Mononuclear cell (primary cell): ENCODE measurements around the gene HOXB5. TPM values are rescaled to one million over a fixed set of nuclear protein-coding genes. Genes with fewer than 3 reads are reported as not detected.

Source experiments
- H3K27me3 ChIP-seq: 2 replicates; pipeline ENCODE4 v1.6.0; 2011; ENCODE audit warnings: low read length, control low read depth; ENCODE audit not compliant: insufficient read depth
- H3K4me1 ChIP-seq: 2 replicates; pipeline ENCODE4 v1.5.1; 2011; ENCODE audit warnings: mild to moderate bottlenecking, low read length, control low read depth; ENCODE audit not compliant: insufficient read depth
- H3K4me3 ChIP-seq: 2 replicates; pipeline ENCODE4 v1.5.1; 2011; ENCODE audit warnings: mild to moderate bottlenecking, low read length, moderate library complexity
- H3K9me3 ChIP-seq: 2 replicates; pipeline ENCODE4 v1.5.1; 2011; ENCODE audit warnings: low read depth, mild to moderate bottlenecking, control low read depth, low read length
- total RNA-seq: library from RNA; depleted of rRNA; stranded (reverse); fragments of >200 nt; gene quantifications from one replicate; pipeline ENCODE4 v1.2.3, GENCODE V29; 2012

Gene HOXB5
- total RNA-seq, 1 donor: not detected

DNA sequence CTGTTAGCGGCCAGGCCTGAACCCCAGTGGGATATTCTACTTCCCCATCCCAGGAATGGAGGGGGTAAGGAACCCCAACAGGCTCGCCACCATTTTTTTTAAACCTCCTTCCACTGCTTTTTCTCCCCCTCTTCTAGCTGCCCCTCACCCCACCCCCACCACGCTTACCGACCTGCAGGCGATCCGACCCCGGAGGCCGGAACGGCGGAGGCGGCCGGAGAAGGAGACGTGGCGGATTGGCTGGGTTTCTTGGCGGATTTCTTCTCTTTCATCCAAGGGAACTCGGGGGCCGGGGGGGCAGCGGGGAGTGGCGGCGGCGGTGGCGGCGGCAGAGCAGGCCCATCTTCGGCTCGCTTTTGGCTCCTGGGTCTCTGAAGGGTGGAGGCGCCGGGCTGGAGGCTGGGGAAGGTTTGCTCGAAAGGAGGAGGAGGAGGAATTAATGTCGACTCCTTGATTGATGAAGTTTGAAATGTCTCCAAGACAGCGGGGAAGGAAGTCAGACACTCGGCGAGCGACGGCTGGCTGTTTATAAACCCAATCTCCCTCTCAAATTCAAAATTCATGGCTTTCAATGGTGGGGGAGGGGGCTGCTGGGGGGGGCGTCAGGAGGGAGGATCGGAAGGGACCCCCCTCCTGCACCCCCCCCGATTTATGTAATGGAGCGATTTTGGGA lies 49.1 kb downstream of the HOXB5 start:
- H3K9me3 ChIP-seq: no peaks in the 10 kb centered on the region
- H3K4me3 ChIP-seq: peak overlapping the region; percentile 49
- H3K27me3 ChIP-seq: peaks cover 69% of the 10 kb centered on the region
- H3K4me1 ChIP-seq: peaks cover 59% of the 10 kb centered on the region

DNA sequence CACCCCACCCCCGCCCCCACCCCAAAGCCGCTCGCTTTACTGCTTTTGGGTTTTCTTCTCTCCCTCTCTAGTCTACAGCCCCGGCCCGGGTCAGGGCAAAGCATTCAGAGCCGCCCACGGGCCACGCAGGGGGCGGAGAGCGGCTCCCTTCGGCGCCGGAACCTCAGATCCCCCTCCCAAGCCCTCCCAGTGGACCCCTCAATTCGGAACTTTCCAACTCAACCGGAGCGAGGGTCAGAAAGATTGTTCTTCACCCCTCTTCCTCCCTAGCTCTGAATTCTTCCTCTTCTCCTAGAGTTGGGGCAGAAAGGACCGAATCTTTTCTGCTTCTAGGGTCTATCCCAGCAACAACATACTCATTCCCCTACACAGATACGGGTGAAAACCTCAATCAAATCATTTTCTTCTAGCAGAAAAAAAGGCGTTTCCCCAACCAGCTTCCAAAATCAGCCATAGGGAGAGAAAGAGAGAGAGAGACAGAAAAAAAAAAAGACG lies 49.7 kb downstream of the HOXB5 start:
- Histone ChIP-seq H3K4me3 (peak overlapping the region; percentile 49), H3K4me1 (peaks cover 59% of the 10 kb centered on the region), H3K9me3 (no peaks in the 10 kb centered on the region), H3K27me3 (peaks cover 74% of the 10 kb centered on the region)

DNA sequence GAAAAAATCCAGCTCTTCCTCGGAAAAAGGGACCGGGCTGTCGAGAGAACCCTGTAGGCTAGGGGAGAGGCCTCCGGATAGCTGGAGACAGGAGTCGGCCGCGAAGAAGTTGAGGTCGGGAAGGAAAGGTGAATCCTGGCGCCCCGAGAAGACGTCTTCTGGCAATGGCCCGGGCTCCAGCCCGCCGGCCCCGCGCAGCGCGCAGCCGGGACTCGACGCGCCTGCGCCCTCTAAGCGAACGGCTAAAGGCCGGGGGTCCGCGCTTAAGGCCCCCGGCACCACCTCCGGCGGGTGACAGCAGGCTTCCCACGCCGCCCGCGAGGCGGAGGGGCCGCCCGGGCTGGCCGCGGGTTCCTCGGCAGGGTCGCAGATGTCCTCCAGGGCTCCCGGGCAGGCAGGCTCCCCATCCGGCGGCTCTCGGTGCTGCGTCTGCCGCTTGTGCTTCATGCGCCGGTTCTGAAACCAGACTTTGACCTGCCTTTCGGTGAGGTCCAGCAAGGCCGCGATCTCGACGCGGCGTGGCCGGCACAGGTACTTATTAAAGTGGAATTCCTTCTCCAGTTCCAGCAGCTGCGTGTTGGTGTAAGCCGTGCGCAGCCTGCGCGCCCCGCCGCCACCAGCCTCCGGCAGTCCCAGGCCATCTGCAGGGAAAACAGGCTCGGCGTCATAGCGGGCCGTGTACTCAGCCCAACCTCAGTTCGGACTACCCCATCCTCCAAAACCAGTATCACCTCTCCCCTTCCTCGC lies 50.3 kb downstream of the HOXB5 start:
- Histone ChIP-seq H3K27me3 (peaks cover 70% of the 10 kb centered on the region), H3K4me3 (peak overlapping the region; percentile 49), H3K9me3 (no peaks in the 10 kb centered on the region), H3K4me1 (peaks cover 54% of the 10 kb centered on the region)

DNA sequence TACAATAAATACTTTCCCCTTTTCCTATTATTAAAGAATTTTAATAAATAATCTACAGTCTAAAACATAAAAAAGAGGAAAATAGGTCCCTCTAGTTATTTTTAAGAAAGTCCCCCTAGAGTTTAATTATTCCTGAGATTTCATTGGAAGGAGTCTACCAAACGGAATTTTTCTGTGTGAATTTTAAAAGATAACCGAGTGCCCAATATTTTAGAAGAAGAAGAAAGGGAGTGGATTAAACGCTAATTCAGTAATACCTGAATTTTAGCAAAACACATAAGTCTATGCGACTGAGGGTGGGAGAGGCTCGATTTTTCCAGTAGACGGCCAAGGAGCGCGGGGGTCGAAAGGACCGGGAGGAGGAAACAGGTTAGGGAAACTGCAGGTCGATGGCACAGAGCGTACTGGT lies 50.9 kb downstream of the HOXB5 start:
- no peaks in the 10 kb centered on the region for H3K9me3 ChIP-seq
- peak overlapping the region; percentile 49 for H3K4me3 ChIP-seq
- peaks cover 49% of the 10 kb centered on the region for H3K4me1 ChIP-seq
- H3K27me3 ChIP-seq: peaks cover 67% of the 10 kb centered on the region

DNA sequence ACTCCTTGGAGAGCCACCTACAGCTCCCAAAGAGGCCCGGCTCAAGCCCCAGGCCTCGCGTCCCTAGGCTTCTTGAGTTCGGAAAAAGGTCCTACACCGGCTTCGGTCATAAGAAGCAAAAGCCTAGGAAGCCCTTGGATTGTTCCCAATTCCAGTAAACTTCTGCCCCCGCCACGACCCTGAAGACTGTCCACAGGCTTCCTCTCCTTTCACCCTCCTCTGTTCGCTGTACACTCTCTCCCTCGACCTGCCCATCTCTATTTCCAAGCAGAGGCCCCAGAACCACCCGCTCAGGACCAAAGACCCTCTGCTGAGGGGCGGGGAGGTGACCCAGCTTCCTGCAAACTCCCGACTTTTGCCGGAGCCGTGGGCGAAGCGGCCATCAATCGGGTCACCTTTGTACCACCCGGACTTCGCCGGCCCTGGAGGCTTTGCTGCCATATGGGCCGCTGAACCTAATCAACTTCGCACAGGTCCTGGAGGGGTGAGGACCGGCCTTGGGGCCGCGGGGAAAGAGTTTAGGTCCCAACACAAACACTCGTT lies 51.4 kb downstream of the HOXB5 start:
- Histone ChIP-seq H3K4me1 (peaks cover 45% of the 10 kb centered on the region), H3K4me3 (peak overlapping the region; percentile 49), H3K27me3 (peaks cover 61% of the 10 kb centered on the region), H3K9me3 (no peaks in the 10 kb centered on the region)

DNA sequence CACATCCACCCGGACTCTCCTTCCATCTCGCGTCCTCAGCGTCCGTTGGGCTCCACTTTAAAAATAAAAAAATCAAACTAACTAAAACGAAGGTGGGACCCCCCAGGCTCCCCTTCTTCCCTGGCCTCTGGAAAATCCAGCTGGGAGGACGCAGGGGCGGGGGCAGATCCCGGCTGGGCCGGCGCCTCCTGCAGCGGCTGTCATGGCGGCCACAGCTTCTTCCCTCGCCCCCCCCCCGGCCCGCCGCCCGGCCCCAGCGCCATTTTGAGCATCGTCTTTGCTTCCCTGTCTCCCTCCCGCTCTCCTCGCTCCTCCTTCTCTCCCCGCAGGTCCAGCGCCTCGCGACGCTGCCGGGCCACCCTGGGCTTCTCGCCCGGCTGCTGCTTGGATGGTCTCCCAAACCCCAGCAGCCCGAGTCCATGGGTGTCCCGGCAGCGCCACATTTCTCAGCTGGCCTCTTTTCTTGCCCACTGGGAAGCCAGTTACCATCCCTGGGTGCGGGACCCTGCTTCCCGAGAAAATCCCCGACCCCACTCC lies 51.9 kb downstream of the HOXB5 start:
- H3K4me3 ChIP-seq: peak overlapping the region; percentile 49
- peaks cover 56% of the 10 kb centered on the region for H3K27me3 ChIP-seq
- H3K4me1 ChIP-seq: peaks cover 40% of the 10 kb centered on the region
- H3K9me3 ChIP-seq: no peaks in the 10 kb centered on the region

Other genes starting within 250 kb of the HOXB5 start
- gene SKAP1, start 163.6 kb downstream of the HOXB5 start, total RNA-seq: 40.1 TPM
- not detected for gene HOXB1, start 62.8 kb downstream of the HOXB5 start, total RNA-seq
- gene HOXB2, start 48.7 kb downstream of the HOXB5 start, total RNA-seq: 7.6 TPM
- gene HOXB4, start 15.4 kb downstream of the HOXB5 start, total RNA-seq: 0.31 TPM
- 0.94 TPM for gene HOXB3, start 3.5 kb downstream of the HOXB5 start, total RNA-seq
- gene HOXB6, start 11.2 kb upstream of the HOXB5 start, total RNA-seq: not detected
- 0.10 TPM for gene HOXB7, start 17.2 kb upstream of the HOXB5 start, total RNA-seq
- 0.10 TPM for gene HOXB8, start 21.5 kb upstream of the HOXB5 start, total RNA-seq
- not detected for gene HOXB9, start 32.6 kb upstream of the HOXB5 start, total RNA-seq
- not detected for gene PRAC1, start 128.7 kb upstream of the HOXB5 start, total RNA-seq
- not detected for gene PRAC2, start 129.4 kb upstream of the HOXB5 start, total RNA-seq
- not detected for gene HOXB13, start 135.0 kb upstream of the HOXB5 start, total RNA-seq
- not detected for gene TTLL6, start 223.4 kb upstream of the HOXB5 start, total RNA-seq
- gene CALCOCO2, start 237.3 kb upstream of the HOXB5 start, total RNA-seq: 136 TPM